ENCODE measurements around the gene GRIP2. TPM values are rescaled to one million over a fixed set of nuclear protein-coding genes. Genes with fewer than 3 reads are reported as not detected.

The GRIP2 gene
- total and polyA plus RNA-seq, 7 donors: under 0.01 to 1.7 (median 0.68) TPM

GRCh38 chr3:14490255-14490654 lies 49.9 kb downstream of the GRIP2 start:
- DNase-seq: no peak
- Histone ChIP-seq H3K27ac (no peak overlapping the region), H3K36me3 (no peaks in the 10 kb centered on the region), H3K27me3 (no peaks in the 10 kb centered on the region), H3K4me3 (no peak overlapping the region), H3K9me3 (no peaks in the 10 kb centered on the region), H3K4me1 (no peaks in the 10 kb centered on the region)
- WGBS, 2 donors: 83 to 89% methylated on average over 4 of the region's 4 CpGs
- TF ChIP-seq POLR2AphosphoS5 (IDR thresholded peaks at IDR 0.05) (no peak), EP300 (IDR thresholded peaks at IDR 0.05) (no peak)
- intact Hi-C loops (cut with DNase I): no loop called here

GRCh38 chr3:14489641-14490040 lies 50.5 kb downstream of the GRIP2 start:
- Histone ChIP-seq H3K27ac (no peak overlapping the region), H3K9me3 (no peaks in the 10 kb centered on the region), H3K4me1 (no peaks in the 10 kb centered on the region), H3K4me3 (no peak overlapping the region), H3K27me3 (no peaks in the 10 kb centered on the region), H3K36me3 (no peaks in the 10 kb centered on the region)
- 86 to 94% methylated on average over 7 of the region's 7 CpGs for WGBS, 2 donors
- intact Hi-C loops (cut with DNase I): no loop called here
- TF ChIP-seq EP300 (IDR thresholded peaks at IDR 0.05) (no peak), POLR2AphosphoS5 (IDR thresholded peaks at IDR 0.05) (no peak), CTCF (IDR thresholded peaks at IDR 0.05) (no peak), POLR2A (IDR thresholded peaks at IDR 0.05) (no peak)
- DNase-seq: no peak

- WGBS, 2 donors: 78 to 84% methylated on average over 7 of the region's 7 CpGs
- no peak for DNase-seq
- H3K4me3 ChIP-seq: no peak overlapping the region
- no peaks in the 10 kb centered on the region for H3K27me3 ChIP-seq
- no peaks in the 10 kb centered on the region for H3K4me1 ChIP-seq
- H3K27ac ChIP-seq: no peak overlapping the region
- intact Hi-C loops (cut with DNase I): no loop called here
- TF ChIP-seq CTCF (IDR thresholded peaks at IDR 0.05): no peak
- no peak for TF ChIP-seq POLR2A (IDR thresholded peaks at IDR 0.05)
- TF ChIP-seq POLR2AphosphoS5 (IDR thresholded peaks at IDR 0.05): no peak
- TF ChIP-seq EP300 (IDR thresholded peaks at IDR 0.05): no peak
- no peaks in the 10 kb centered on the region for H3K36me3 ChIP-seq
- no peaks in the 10 kb centered on the region for H3K9me3 ChIP-seq
Observed at GRCh38 chr3:14488286-14489041, 51.7 kb downstream of the GRIP2 start.

GRCh38 chr3:14487821-14488220 lies 52.3 kb downstream of the GRIP2 start:
- intact Hi-C loops (cut with DNase I): no loop called here
- no peak overlapping the region for H3K27ac ChIP-seq
- TF ChIP-seq POLR2AphosphoS5 (IDR thresholded peaks at IDR 0.05) (no peak), EP300 (IDR thresholded peaks at IDR 0.05) (no peak), POLR2A (IDR thresholded peaks at IDR 0.05) (no peak), CTCF (IDR thresholded peaks at IDR 0.05) (no peak)
- no peak overlapping the region for H3K4me3 ChIP-seq
- no peaks in the 10 kb centered on the region for H3K9me3 ChIP-seq
- H3K36me3 ChIP-seq: no peaks in the 10 kb centered on the region
- whole genome bisulfite sequencing, 2 donors: 92% methylated on average over 7 of the region's 7 CpGs
- no peaks in the 10 kb centered on the region for H3K27me3 ChIP-seq
- no peak for DNase-seq
- no peaks in the 10 kb centered on the region for H3K4me1 ChIP-seq

GRCh38 chr3:14487086-14487485 lies 53.1 kb downstream of the GRIP2 start:
- no peaks in the 10 kb centered on the region for H3K36me3 ChIP-seq
- no peak overlapping the region for H3K27ac ChIP-seq
- 84 to 93% methylated on average over 8 of the region's 8 CpGs for WGBS, 2 donors
- no peaks in the 10 kb centered on the region for H3K9me3 ChIP-seq
- DNase-seq: no peak
- TF ChIP-seq POLR2A (IDR thresholded peaks at IDR 0.05) (no peak), POLR2AphosphoS5 (IDR thresholded peaks at IDR 0.05) (no peak), CTCF (IDR thresholded peaks at IDR 0.05) (no peak), EP300 (IDR thresholded peaks at IDR 0.05) (no peak)
- intact Hi-C loops (cut with DNase I): no loop called here
- H3K4me1 ChIP-seq: peaks cover 0 to 5% (median 0%) of the 10 kb centered on the region in 4 donors
- no peak overlapping the region for H3K4me3 ChIP-seq
- H3K27me3 ChIP-seq: no peaks in the 10 kb centered on the region
